Myocyte (in vitro differentiated cells): Measurements from ENCODE around the gene ANKRD16. TPM values are rescaled to one million over a fixed set of nuclear protein-coding genes. Genes with fewer than 3 reads are reported as not detected.

Experiments used
- DNase-seq: peaks from one replicate; pipeline ENCODE4 v3.0.0-alpha.2; 2012; ENCODE audit warnings: low read depth
- total RNA-seq: library from RNA; depleted of rRNA; stranded (reverse); fragments of >200 nt; gene quantifications from 2 replicates; pipeline ENCODE4 v1.2.3, GENCODE V29; 2014

ANKRD16 gene
- total RNA-seq, 1 donor from 2014 or later = 10.2 TPM

- DNase-seq = no peak
Observed at GRCh38 chr10:5904227-5904626, 14.5 kb upstream of the ANKRD16 start.

- DNase-seq = no peak
Observed at GRCh38 chr10:5903563-5903962, 13.9 kb upstream of the ANKRD16 start.

- DNase-seq = no peak
Observed at GRCh38 chr10:5902511-5903274, 13.0 kb upstream of the ANKRD16 start.

GRCh38 chr10:5900247-5900646 lies 10.6 kb upstream of the ANKRD16 start:
- DNase-seq = no peak

GRCh38 chr10:5898163-5898562 lies 8.5 kb upstream of the ANKRD16 start:
- DNase-seq = no peak

GRCh38 chr10:5897504-5897903 lies 7.8 kb upstream of the ANKRD16 start:
- no peak for DNase-seq

GRCh38 chr10:5897053-5897340 lies 7.3 kb upstream of the ANKRD16 start:
- no peak for DNase-seq

GRCh38 chr10:5896208-5897052 lies 6.7 kb upstream of the ANKRD16 start:
- DNase-seq = no peak

GRCh38 chr10:5895804-5896203 lies 6.1 kb upstream of the ANKRD16 start:
- no peak for DNase-seq

GRCh38 chr10:5895365-5895764 lies 5.7 kb upstream of the ANKRD16 start:
- DNase-seq = no peak

- DNase-seq = no peak
Observed at GRCh38 chr10:5894873-5895272, 5.2 kb upstream of the ANKRD16 start.

- DNase-seq = no peak
Observed at GRCh38 chr10:5894403-5894802, 4.7 kb upstream of the ANKRD16 start.

- no peak for DNase-seq
Observed at GRCh38 chr10:5893321-5893720, 3.6 kb upstream of the ANKRD16 start.

GRCh38 chr10:5892007-5892406 lies 2.3 kb upstream of the ANKRD16 start:
- no peak for DNase-seq

- no peak for DNase-seq
Observed at GRCh38 chr10:5891009-5891408, 1.3 kb upstream of the ANKRD16 start.

GRCh38 chr10:5890452-5890915 lies 791 bp upstream of the ANKRD16 start:
- DNase-seq = peak; percentile 31

GRCh38 chr10:5888843-5889623 lies 660 bp downstream of the ANKRD16 start:
- peak; percentile 35 for DNase-seq

GRCh38 chr10:5888351-5888750 lies 1.3 kb downstream of the ANKRD16 start:
- DNase-seq = no peak

- DNase-seq = no peak
Observed at GRCh38 chr10:5887641-5888040, 2.1 kb downstream of the ANKRD16 start.

GRCh38 chr10:5887029-5887428 lies 2.7 kb downstream of the ANKRD16 start:
- DNase-seq = no peak

GRCh38 chr10:5885619-5886018 lies 4.1 kb downstream of the ANKRD16 start:
- DNase-seq = no peak

- DNase-seq = no peak
Observed at GRCh38 chr10:5882961-5883360, 6.7 kb downstream of the ANKRD16 start.
